ENCODE results near the gene ZNF609. TPM values are rescaled to one million over a fixed set of nuclear protein-coding genes. Genes with fewer than 3 reads are reported as not detected.

Gene ZNF609
- total RNA-seq, 1 donor = 20.6 TPM

DNA sequence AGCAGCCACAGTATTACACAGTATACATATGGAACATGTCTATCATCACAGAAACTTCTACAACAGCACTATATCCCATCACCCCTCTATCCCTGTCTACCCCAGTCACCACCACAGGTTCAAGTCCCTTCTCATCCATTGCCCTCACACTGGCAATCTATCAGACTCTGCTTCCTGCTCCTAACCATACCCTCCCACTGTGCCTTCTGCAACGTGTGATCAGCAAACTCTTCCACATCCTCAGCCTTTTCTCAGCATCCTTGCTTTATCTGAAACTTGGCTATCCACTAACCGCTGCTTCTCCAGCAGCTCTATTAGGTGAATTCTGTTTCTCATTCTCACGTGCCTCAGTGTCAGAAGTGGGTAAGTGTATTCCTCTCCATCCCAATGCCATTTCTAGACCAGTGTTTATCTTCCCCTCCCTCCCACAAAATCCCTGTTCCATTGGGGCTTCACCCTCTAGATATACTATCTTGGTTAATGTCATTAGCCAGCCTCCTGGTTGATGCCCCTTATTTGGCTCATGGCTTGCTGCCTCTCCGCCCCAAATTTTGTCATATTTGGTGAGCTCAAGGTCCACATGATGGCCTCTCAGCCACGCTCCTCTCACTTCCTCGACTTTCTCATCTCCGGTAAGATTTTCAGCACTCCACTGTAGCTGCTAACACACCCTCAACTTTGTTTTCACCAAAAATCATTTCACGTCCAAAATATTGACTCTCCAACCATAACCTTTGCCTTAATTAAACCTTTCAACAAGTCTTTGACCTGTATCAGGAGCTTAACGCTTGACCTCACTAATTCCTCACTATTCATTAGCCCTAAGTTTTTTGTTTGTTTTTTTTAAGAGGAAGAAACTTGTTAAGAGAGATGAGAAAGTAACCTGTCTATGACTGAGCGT, 245.9 kb downstream of the ZNF609 start:
- TF ChIP-seq, protein P1, sequence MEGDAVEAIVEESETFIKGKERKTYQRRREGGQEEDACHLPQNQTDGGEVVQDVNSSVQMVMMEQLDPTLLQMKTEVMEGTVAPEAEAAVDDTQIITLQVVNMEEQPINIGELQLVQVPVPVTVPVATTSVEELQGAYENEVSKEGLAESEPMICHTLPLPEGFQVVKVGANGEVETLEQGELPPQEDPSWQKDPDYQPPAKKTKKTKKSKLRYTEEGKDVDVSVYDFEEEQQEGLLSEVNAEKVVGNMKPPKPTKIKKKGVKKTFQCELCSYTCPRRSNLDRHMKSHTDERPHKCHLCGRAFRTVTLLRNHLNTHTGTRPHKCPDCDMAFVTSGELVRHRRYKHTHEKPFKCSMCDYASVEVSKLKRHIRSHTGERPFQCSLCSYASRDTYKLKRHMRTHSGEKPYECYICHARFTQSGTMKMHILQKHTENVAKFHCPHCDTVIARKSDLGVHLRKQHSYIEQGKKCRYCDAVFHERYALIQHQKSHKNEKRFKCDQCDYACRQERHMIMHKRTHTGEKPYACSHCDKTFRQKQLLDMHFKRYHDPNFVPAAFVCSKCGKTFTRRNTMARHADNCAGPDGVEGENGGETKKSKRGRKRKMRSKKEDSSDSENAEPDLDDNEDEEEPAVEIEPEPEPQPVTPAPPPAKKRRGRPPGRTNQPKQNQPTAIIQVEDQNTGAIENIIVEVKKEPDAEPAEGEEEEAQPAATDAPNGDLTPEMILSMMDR (IDR thresholded peaks at IDR 0.05; ENCODE audit: extremely low read depth, low read depth, low read length) = no peak
- peak; percentile 48 for DNase-seq (ENCODE audit: insufficient read length, low spot score, missing footprints)
- no peak overlapping the region for H3K4me2 ChIP-seq (ENCODE audit: insufficient read depth, low read length)
- H3K4me3 ChIP-seq (ENCODE audit: insufficient read depth, low read length) = no peak overlapping the region
- no peaks in the 10 kb centered on the region for H3K27me3 ChIP-seq (ENCODE audit: insufficient read depth, low read length)
- H4K20me1 ChIP-seq (ENCODE audit: insufficient read depth, low read length) = peaks cover 3% of the 10 kb centered on the region
- H3K9me3 ChIP-seq (ENCODE audit: low read depth, low read length) = no peaks in the 10 kb centered on the region
- H2AFZ ChIP-seq (ENCODE audit: low read length) = no peak overlapping the region
- H3K4me1 ChIP-seq (ENCODE audit: insufficient read depth, low read length) = peaks cover 13% of the 10 kb centered on the region
- no peak overlapping the region for H3K27ac ChIP-seq (ENCODE audit: low read depth, low read length)
- H3K36me3 ChIP-seq (ENCODE audit: insufficient read depth, low read length) = no peaks in the 10 kb centered on the region
- peaks cover 19% of the 10 kb centered on the region for H3K79me2 ChIP-seq (ENCODE audit: insufficient read depth, low read length)

DNA sequence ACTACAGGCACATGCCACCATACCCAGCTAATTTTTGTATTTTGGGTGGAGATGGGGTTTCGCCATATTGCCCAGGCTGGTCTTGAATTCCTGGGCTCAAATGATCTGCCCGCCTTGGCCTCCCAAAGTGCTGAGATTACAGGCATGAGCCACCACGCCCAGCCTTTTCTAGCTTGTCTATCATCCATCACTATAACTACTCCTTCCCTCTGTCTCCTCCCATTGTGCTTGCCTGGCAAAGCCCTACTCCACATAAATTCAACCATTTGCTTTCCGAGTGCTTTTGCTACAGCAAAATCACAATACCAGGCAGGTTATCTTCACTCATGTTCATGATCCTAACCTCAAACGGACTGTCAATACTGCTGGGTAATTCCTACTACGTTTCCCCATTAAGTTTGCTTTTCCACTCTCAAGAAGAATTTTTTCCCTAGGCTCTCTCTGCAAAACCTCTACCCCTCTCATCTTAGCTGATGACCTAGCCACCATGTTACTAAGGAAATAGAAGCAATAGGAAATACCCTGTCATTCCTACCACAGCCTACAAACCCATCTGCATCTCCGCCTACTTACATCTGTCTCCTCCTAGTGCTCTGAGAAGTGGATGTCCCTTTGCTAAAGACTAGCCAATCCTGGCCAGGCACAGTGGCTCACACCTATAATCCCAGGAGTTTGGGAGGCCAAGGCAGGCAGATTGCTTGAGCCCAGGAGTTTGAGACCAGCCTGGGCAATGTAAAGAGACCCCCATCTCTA, 250.5 kb downstream of the ZNF609 start:
- Histone ChIP-seq H3K4me2 (ENCODE audit: insufficient read depth, low read length) (no peak overlapping the region), H2AFZ (ENCODE audit: low read length) (no peak overlapping the region), H3K79me2 (ENCODE audit: insufficient read depth, low read length) (no peaks in the 10 kb centered on the region), H3K4me3 (ENCODE audit: insufficient read depth, low read length) (no peak overlapping the region), H3K27ac (ENCODE audit: low read depth, low read length) (no peak overlapping the region), H3K4me1 (ENCODE audit: insufficient read depth, low read length) (no peaks in the 10 kb centered on the region), H3K27me3 (ENCODE audit: insufficient read depth, low read length) (no peaks in the 10 kb centered on the region), H4K20me1 (ENCODE audit: insufficient read depth, low read length) (no peaks in the 10 kb centered on the region), H3K9me3 (ENCODE audit: low read depth, low read length) (no peaks in the 10 kb centered on the region), H3K36me3 (ENCODE audit: insufficient read depth, low read length) (no peaks in the 10 kb centered on the region)
- no peak for DNase-seq (ENCODE audit: insufficient read length, low spot score, missing footprints)
- TF ChIP-seq, protein P1 (IDR thresholded peaks at IDR 0.05; ENCODE audit: extremely low read depth, low read depth, low read length) = no peak

DNA sequence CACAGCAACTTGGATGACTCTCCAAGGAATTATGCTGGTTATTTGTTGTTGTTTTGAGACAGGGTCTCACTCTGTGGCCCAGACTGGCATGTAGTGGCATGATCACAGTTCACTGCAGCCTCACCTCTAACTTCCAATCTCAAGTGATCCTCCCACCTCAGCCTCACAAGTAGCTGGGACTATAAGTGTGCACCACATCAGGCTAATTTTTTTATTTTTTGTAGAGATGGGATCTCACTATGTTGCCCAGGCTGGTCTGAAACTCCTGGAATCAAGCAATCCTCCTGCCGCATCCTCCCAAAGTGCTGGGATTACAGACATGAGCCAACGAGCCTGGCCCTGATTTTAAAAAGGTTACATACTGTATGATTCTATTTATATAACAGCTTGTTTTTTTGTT, 252.0 kb downstream of the ZNF609 start:
- Histone ChIP-seq H3K4me1 (ENCODE audit: insufficient read depth, low read length) (no peaks in the 10 kb centered on the region), H3K27me3 (ENCODE audit: insufficient read depth, low read length) (no peaks in the 10 kb centered on the region), H4K20me1 (ENCODE audit: insufficient read depth, low read length) (no peaks in the 10 kb centered on the region), H3K4me3 (ENCODE audit: insufficient read depth, low read length) (no peak overlapping the region), H3K36me3 (ENCODE audit: insufficient read depth, low read length) (no peaks in the 10 kb centered on the region), H2AFZ (ENCODE audit: low read length) (no peak overlapping the region), H3K27ac (ENCODE audit: low read depth, low read length) (no peak overlapping the region), H3K4me2 (ENCODE audit: insufficient read depth, low read length) (no peak overlapping the region), H3K79me2 (ENCODE audit: insufficient read depth, low read length) (no peaks in the 10 kb centered on the region), H3K9me3 (ENCODE audit: low read depth, low read length) (no peaks in the 10 kb centered on the region)
- no peak for DNase-seq (ENCODE audit: insufficient read length, low spot score, missing footprints)
- TF ChIP-seq, protein P1 (IDR thresholded peaks at IDR 0.05; ENCODE audit: extremely low read depth, low read depth, low read length) = no peak

DNA sequence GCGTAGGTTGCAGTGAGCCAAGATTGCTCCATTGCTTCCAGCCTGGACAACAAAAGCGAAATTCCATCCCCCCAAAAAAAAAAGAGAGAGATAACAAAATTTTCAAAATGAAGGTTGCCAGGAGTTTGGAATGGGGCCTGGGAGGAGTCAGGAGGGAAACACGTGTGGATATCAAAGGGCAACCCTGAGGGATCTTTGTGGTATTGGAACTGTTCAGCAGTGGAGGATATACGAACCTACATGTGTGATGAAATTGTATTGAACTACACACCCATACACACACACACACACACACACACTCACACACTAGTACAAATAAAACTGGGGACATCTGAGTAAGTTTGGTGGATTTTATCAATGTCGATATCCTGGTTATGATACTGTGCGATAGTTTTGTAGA, 253.2 kb downstream of the ZNF609 start:
- Histone ChIP-seq H3K4me2 (ENCODE audit: insufficient read depth, low read length) (no peak overlapping the region), H3K36me3 (ENCODE audit: insufficient read depth, low read length) (no peaks in the 10 kb centered on the region), H3K4me1 (ENCODE audit: insufficient read depth, low read length) (no peaks in the 10 kb centered on the region), H3K9me3 (ENCODE audit: low read depth, low read length) (no peaks in the 10 kb centered on the region), H4K20me1 (ENCODE audit: insufficient read depth, low read length) (no peaks in the 10 kb centered on the region), H3K79me2 (ENCODE audit: insufficient read depth, low read length) (no peaks in the 10 kb centered on the region), H3K27me3 (ENCODE audit: insufficient read depth, low read length) (no peaks in the 10 kb centered on the region), H2AFZ (ENCODE audit: low read length) (no peak overlapping the region), H3K27ac (ENCODE audit: low read depth, low read length) (no peak overlapping the region), H3K4me3 (ENCODE audit: insufficient read depth, low read length) (no peak overlapping the region)
- TF ChIP-seq, protein P1 (IDR thresholded peaks at IDR 0.05; ENCODE audit: extremely low read depth, low read depth, low read length) = no peak
- no peak for DNase-seq (ENCODE audit: insufficient read length, low spot score, missing footprints)

Data from osteoblast (primary cell).